Measurements from ENCODE around the gene VPS50. TPM values are rescaled to one million over a fixed set of nuclear protein-coding genes. Genes with fewer than 3 reads are reported as not detected.

The VPS50 gene
- polyA plus RNA-seq, 2 donors, result 4.9 to 7.0 TPM

Other genes with a start within 250 kb of the VPS50 start
- 10 to 100 TPM; 22.1 to 25.2 TPM for gene SAMD9, start 114.4 kb upstream of the VPS50 start, polyA plus RNA-seq
- 1 to 10 TPM; 2.5 to 4.0 TPM for gene SAMD9L, start 84.0 kb upstream of the VPS50 start, polyA plus RNA-seq
- under 1 TPM in 1 of 2 donors, not detected in 1; 0.04 TPM for gene HEPACAM2, start 5.9 kb upstream of the VPS50 start, polyA plus RNA-seq